GM18873 (cell line): ENCODE data around the gene RRAGC.
A peak's percentile ranks its signal among the peaks of the same experiment; 100 is the strongest.
"Not testable (repeated sequence)": the region's sequence is repeated elsewhere in the genome, so short reads cannot be mapped to it uniquely, and the experiment has no call there.

Experiments
- ATAC-seq: cut with Tn5 transposase; IDR thresholded peaks from one replicate; pipeline ENCODE4 v1.9.1; 2021; ENCODE audit warnings: mild to moderate bottlenecking, moderate library complexity, moderate number of reproducible peaks; ENCODE audit not compliant: unreplicated experiment, low FRiP score

Gene RRAGC

GRCh38 chr1:38858833-38859560 lies 575 bp downstream of the RRAGC start:
- peak; percentile 43 for ATAC-seq

- ATAC-seq = no peak
Observed at GRCh38 chr1:38852780-38853179, 6.8 kb downstream of the RRAGC start.

DNA sequence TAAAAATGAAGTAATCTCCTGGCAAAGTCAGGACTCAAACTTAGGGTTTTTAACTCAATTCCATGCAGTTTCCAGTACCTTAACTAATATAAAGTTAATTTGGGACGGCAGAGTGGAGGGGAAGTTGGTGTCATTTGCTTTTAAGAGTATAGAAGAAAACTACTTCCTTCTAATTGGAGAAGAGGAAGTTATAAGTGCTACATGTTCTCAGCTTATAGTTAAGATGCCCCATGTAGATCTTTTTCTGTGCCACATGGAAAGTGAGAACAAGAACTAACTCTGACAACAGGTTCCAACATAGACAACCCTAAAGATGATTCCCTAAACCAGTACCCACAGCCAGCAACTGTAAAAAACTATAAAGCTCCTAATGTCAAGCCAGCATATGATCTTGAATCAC lies 11.5 kb downstream of the RRAGC start:
- no peak for ATAC-seq

DNA sequence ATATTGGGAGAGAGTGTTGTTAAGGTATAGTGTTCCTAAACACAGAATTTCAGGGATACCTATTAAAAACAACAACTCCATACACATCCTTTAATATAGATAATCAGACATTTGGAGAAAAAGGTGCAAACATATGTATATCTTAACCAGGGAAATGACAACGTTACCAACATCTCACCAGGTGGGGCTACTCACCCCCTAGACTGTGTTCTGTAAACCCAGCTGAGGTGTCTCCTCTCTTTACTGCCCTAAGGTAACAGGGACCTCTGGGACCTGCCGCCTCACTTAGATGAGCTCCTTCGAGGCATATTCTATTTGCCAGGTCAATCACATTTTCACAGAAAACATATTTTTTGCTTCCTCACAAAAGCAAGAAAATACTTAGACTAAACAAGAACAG lies 13.4 kb downstream of the RRAGC start:
- no peak for ATAC-seq

GRCh38 chr1:38845088-38845487 lies 14.5 kb downstream of the RRAGC start:
- not testable (repeated sequence) for ATAC-seq

DNA sequence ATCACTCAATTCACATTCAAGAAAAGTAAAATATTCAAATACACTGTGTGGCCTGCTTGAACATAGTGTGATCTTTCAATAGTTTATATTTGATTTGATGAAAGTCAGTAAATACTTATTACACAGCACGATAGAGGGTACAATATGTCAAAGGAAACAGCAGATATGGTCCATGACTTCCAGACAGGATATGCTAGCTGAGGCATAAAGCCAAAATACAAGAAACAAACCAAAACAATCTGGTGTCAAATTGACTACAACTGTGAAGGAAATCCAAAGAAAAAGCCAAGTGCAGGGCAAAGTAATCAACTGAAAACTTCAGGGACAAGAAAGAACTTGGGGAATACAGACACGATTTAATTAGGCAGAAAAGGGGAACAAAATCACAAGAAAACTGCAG lies 19.3 kb downstream of the RRAGC start:
- no peak for ATAC-seq

DNA sequence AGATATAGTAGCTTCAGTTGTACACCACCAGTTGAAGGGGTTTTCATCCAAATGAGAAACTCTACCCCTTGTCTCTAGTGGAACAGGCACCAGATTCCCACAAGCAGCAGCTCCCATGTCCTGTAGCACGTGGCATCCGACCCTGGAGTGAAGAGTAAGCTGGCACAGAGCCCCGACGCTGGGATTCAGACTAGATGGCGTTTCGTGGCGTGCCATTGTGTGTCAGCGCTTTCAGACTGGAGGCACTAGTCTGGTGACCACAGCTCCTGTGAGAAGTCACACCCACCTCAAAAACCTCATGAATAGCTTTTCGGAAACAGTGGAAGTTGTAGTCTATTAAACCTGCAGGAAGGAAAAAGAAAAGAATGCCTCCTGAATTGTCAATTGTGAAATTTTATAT lies 20.2 kb downstream of the RRAGC start:
- no peak for ATAC-seq

GRCh38 chr1:38836316-38836715 lies 23.3 kb downstream of the RRAGC start:
- not testable (repeated sequence) for ATAC-seq

GRCh38 chr1:38834937-38835827 lies 24.4 kb downstream of the RRAGC start:
- ATAC-seq = no peak

DNA sequence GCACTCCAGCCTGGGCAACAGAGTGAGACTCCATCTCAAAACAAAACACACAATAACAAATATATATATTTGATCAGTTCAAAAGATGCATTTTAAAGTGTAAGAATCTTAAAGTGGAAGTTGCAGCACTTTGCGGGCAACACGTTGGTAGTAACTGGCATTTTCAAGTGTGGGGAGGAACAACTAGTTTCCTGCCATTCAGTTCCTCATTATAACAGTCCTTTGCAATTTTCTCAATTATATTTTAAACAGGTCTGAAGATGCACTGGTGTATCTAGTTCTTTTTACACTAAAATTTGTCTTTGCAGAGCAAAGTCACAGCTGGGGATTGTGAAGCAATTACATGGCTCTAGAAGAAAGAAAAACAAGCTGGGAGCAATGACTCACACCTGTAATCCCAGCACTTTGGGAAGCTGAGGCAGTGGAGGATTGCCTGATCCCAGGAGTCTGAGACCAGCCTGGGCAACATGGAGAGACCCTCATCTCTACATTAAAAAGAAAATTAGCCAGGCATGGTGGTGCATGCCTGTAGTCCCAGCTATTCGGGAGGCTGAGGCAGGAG lies 25.3 kb downstream of the RRAGC start:
- ATAC-seq = no peak

GRCh38 chr1:38833146-38833545 lies 26.4 kb downstream of the RRAGC start:
- ATAC-seq = no peak

DNA sequence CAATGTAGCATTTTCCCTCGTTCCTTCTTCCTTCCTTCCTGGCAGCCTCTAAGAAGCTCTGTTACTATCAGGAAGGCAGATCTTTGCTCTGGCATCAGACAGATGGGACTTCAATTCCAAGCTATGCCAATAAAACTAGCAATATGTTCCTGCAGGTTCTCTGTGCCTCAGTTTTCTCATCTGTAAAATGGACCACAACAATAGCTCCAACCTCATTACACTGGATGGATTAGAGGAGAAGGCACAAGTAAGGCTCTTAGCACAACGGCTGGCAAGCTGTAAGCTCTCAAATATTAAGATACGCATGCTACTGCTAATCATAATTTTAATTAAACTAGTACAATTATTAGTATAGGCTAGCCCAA lies 27.2 kb downstream of the RRAGC start:
- no peak for ATAC-seq

DNA sequence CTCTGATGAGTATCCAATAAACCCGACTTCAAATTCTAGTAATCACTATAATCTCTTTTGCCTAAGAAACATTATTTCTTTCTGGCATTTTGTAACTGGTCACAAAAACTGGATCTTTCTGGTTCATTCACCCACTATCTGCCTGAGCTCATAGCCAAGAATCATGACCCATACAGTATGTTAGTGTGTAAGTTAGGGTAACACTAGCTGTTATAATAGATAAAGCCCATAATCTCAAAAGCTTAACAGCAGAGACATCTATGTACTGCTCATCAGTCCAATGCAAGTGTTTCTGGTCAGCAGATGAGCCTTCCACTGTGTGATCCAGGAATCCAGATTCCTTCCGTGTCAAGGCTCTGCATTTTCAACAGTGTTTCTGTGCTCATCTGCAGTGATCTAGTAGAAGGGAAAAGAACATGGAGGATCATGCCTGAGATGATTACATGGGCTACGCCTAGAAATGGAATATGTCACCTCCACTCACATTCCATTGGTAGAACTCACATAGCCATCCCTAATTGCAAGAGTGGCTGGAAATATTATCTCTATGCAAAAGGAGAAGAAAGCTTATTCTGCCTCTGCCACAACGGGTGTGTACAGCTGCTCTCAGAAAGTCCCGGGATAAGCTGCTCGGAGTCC lies 27.7 kb downstream of the RRAGC start:
- no peak for ATAC-seq

- no peak for ATAC-seq
Observed at GRCh38 chr1:38829368-38829767, 30.2 kb downstream of the RRAGC start.

DNA sequence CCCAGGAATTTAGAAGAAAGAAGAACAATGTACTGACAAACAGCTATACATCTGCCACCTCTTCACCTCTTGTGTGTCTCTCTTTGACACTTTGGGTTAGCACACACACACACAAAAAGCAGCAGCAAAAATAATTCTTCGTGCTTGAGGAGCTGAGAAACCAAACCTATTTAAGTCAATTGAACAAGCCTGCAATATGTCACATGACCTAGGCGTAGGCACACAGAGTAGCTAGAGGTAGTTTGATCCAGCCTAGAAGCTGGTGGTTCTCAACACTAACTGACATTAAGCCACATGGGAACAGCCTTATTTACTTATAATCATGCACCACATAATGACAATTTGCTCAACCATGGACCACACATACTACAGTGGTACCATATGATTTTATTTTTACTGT lies 32.3 kb downstream of the RRAGC start:
- ATAC-seq = no peak

DNA sequence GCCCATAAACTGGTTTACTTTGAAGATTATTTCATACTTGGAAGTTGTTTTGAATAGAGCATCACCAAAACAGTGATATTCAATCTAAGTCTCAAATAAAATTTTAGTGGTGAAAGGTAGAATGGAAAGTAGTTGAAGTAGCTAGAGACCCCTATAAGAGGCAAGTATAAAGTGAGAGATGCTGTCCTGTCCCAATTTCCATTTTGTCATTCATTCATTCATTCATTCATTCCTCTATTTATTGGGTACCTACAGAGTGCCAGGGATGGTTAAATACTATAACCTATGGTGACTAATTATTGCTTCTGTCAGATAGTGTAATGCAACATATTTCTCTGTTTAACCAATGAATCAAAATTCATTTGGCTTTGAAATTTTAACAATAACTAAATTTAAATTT lies 32.7 kb downstream of the RRAGC start:
- no peak for ATAC-seq

- ATAC-seq = no peak
Observed at GRCh38 chr1:38826262-38826661, 33.3 kb downstream of the RRAGC start.

GRCh38 chr1:38820860-38821259 lies 38.7 kb downstream of the RRAGC start:
- ATAC-seq = no peak

DNA sequence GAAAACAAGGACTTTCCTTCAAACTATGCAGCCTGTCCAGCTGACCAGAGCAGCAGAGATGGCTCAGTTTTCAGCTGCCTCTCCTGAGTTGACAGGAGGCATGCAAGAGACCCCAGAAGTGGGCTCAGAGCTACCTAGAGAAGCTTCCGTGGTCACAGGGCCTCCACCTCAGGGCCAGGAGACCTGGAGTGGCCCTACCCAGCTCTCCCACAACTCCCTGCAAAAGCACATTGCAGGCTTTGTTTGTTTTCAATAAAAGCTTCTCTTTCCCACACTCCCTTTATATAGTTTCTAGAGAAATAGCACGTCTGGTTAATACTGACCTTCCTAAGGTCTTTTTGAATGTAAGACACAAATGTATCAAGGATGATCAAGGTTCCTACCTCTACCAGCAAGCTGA lies 40.1 kb downstream of the RRAGC start:
- ATAC-seq = no peak

DNA sequence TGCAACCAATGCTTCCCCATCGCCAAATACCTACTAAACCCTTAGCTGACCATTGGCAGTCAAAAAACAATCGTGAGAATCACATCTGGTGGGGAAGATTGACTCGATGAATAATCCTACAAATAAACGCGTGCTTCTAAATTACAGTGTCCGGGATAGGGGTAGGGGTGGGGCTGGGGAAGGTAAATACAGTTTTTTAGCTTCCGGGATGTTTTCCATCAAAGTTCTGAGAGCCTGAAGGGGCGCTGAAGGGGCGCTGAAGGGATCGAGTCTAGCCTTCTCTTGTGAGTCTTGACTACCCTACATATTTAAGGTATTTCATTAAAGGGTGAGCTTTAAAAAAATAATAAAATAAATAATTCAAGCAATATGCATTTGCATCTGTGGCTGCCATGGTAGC lies 40.5 kb downstream of the RRAGC start:
- ATAC-seq = no peak
